HCT116 (cell line): ENCODE results near the gene PLD1. TPM values are rescaled to one million over a fixed set of nuclear protein-coding genes. Genes with fewer than 3 reads are reported as not detected.

Experiments used
- ATAC-seq: fragments of 200-7000 bp; cut with Tn5 transposase; 2 replicates; pipeline ENCODE4 v1.9.1; 2020; ENCODE audit warnings: mild to moderate bottlenecking, moderate library complexity
- BruUV-seq: library from RNA; stranded (reverse); fragments of 400-500 nt; replicated peaks from 2 replicates; lab custom pipeline; 2021; lab: Mats Ljungman, UMichigan
- CTCF ChIA-PET: fragments of 300-600 bp; sonication (Branson Sonifier 250); formaldehyde crosslinking; loops from one replicate; lab custom pipeline; 2021; ENCODE audit warnings: antibody characterized with exemption; lab: Charles Lee
- POLR2A ChIA-PET: fragments of 300-600, 350-600 bp; sonication (Branson Sonifier 250); formaldehyde crosslinking; loops from one replicate; lab custom pipeline; 2021; ENCODE audit warnings: antibody characterized with exemption; lab: Charles Lee
- RAD21 ChIA-PET, 2 experiments: fragments of 300-600 bp; sonication (Branson Sonifier 250); formaldehyde crosslinking; loops; one replicate each; lab custom pipeline; 2023; ENCODE audit warnings: low total read pairs in 2 of 2; ENCODE audit not compliant: uncharacterized antibody in 2 of 2, unreplicated experiment in 2 of 2, low non-redundant PET in 1 of 2; lab: Charles Lee
- DNase-seq: peaks from one replicate; pipeline ENCODE4 v3.0.0-alpha.2; 2010; ENCODE audit warnings: low read depth, low spot score
- H2AFZ ChIP-seq: fragments of 200-600 bp; shearing (Covaris generic), sonication (generic); 2 replicates; pipeline ENCODE4 v1.6.1; 2017; ENCODE audit warnings: low read depth, mixed run types, mixed read lengths, antibody characterized with exemption, low read length; ENCODE audit not compliant: poor library complexity, severe bottlenecking
- H3K27ac ChIP-seq: 2 replicates; pipeline ENCODE4 v1.5.1; 2012; ENCODE audit warnings: low read depth, low read length
- H3K27me3 ChIP-seq: fragments of 200-600 bp; sonication (generic); 2 replicates; pipeline ENCODE4 v1.6.1; 2016; ENCODE audit warnings: mixed run types, low read length, mixed read lengths; ENCODE audit not compliant: insufficient read depth
- H3K36me3 ChIP-seq, 2 experiments: fragments of 200-500 bp in 1 of 2; fragments of 200-600 bp in 1 of 2; sonication (Bioruptor generic) in 1 of 2; sonication (generic) in 1 of 2; 2 replicates each; pipeline versions ENCODE4 v1.5.1 to v1.6.1; 2014 to 2016; ENCODE audit warnings: low read length in 2 of 2, inconsistent platforms in 1 of 2, mixed read lengths in 1 of 2, mixed run types in 1 of 2; ENCODE audit not compliant: insufficient read depth in 2 of 2, control insufficient read depth in 1 of 2
- H3K4me1 ChIP-seq, 2 experiments: fragments of 200-600 bp in 1 of 2; sonication (generic) in 1 of 2; 2 replicates each; pipeline versions ENCODE4 v1.5.1 to v1.6.1; 2012 to 2017; ENCODE audit warnings: low read length in 2 of 2, inconsistent platforms in 1 of 2, mild to moderate bottlenecking in 1 of 2, mixed read lengths in 1 of 2, mixed run types in 1 of 2, moderate library complexity in 1 of 2; ENCODE audit not compliant: insufficient read depth in 2 of 2, control insufficient read depth in 1 of 2
- H3K4me2 ChIP-seq: fragments of 200-600 bp; sonication (generic); 2 replicates; pipeline ENCODE4 v1.6.1; 2017; ENCODE audit warnings: mixed run types, low read length, mixed read lengths
- H3K4me3 ChIP-seq, 2 experiments: fragments of 200-600 bp in 1 of 2; sonication (generic) in 1 of 2; replicated peaks in 1 of 2; 2 replicates each; pipeline ENCODE4 v1.5.1; 2011 to 2016; ENCODE audit warnings: low read length in 2 of 2, control low read depth in 1 of 2, low read depth in 1 of 2, mild to moderate bottlenecking in 1 of 2, mixed read lengths in 1 of 2, mixed run types in 1 of 2
- H3K79me2 ChIP-seq: fragments of 200-600 bp; sonication (generic); 2 replicates; pipeline ENCODE4 v1.6.1; 2017; ENCODE audit warnings: mild to moderate bottlenecking, mixed run types, low read length, moderate library complexity, mixed read lengths; ENCODE audit not compliant: insufficient read depth
- H3K9ac ChIP-seq: fragments of 200-600 bp; sonication (generic); 2 replicates; pipeline ENCODE4 v1.6.1; 2016; ENCODE audit warnings: low read length, mixed read lengths
- H3K9me2 ChIP-seq: fragments of 200-600 bp; sonication (generic), shearing (Covaris generic); 2 replicates; pipeline ENCODE4 v1.6.1; 2017; ENCODE audit warnings: mixed run types, mild to moderate bottlenecking, moderate library complexity; ENCODE audit not compliant: insufficient read depth
- H3K9me3 ChIP-seq, 2 experiments: fragments of 200-500 bp in 1 of 2; fragments of 200-600 bp in 1 of 2; sonication (Bioruptor generic) in 1 of 2; sonication (generic) in 1 of 2; 2 replicates each; pipeline ENCODE4 v1.6.1; 2014 to 2017; ENCODE audit warnings: low read length in 2 of 2, mixed read lengths in 2 of 2, inconsistent platforms in 1 of 2, low read depth in 1 of 2, mild to moderate bottlenecking in 1 of 2, mixed run types in 1 of 2, moderate library complexity in 1 of 2; ENCODE audit not compliant: control insufficient read depth in 1 of 2, insufficient read depth in 1 of 2
- H4K20me1 ChIP-seq: fragments of 200-600 bp; sonication (generic), shearing (Covaris generic); 2 replicates; pipeline ENCODE4 v1.6.1; 2017; ENCODE audit warnings: mixed run types, mild to moderate bottlenecking, moderate library complexity; ENCODE audit not compliant: insufficient read depth
- CEBPB ChIP-seq: IDR thresholded peaks from 2 replicates; pipeline ENCODE4 v1.6.1; 2012; ENCODE audit warnings: low read depth
- EZH2 ChIP-seq: fragments of 200-600 bp; sonication (generic); IDR thresholded peaks from 2 replicates; pipeline ENCODE4 v1.6.1; 2017; ENCODE audit warnings: antibody characterized with exemption, mixed run types
- RAD21 ChIP-seq: IDR thresholded peaks from 2 replicates; pipeline ENCODE4 v1.6.1; 2012; ENCODE audit warnings: low read depth, mild to moderate bottlenecking
- SIN3A ChIP-seq: IDR thresholded peaks from 2 replicates; pipeline ENCODE4 v1.6.1; 2012; ENCODE audit warnings: low read depth
- SRF ChIP-seq: IDR thresholded peaks from 2 replicates; pipeline ENCODE4 v1.6.1; 2012; ENCODE audit warnings: low read depth
- intact Hi-C: fragments of 100-400 bp; cut with micrococcal nuclease; formaldehyde crosslinking; loops from 2 replicates; pipeline ENCODE4 v1.10.0; 2022
- total RNA-seq: library from RNA; stranded (reverse); gene quantifications from one replicate; pipeline ENCODE4 v1.2.1, GENCODE V29; 2021; ENCODE audit not compliant: unreplicated experiment
- TF ChIP-seq, protein P1 (sequence below): IDR thresholded peaks from 2 replicates; pipeline ENCODE4 v1.6.1; 2012
- TF ChIP-seq, protein P2 (sequence below): IDR thresholded peaks from 2 replicates; pipeline ENCODE4 v1.6.1; 2012

PLD1 gene
- total RNA-seq, 1 experiment from 2014 or later, result 8.4 TPM

DNA sequence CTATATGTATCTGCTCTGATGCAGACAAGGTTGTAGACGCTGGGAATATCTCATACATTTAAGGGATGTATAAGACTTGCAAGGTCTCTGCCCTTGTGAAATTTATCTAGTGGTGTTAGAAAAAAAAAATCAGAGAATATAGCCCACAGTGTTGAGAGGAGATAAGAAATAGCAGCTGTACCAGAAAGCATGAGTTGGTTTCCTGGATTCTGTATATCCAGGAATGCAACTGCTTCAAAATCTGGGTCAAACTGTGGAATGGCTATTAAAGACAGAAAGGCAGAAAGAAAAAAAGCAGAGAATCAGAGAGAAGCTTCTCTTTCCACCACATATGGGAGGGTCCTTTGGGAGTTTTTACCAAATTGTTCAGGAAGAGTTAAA, 31.3 kb upstream of the PLD1 start:
- Histone ChIP-seq H3K9me2 (no peaks in the 10 kb centered on the region; the same call in 1 of the 2 replicates), H3K9me3 (no peaks in the 10 kb centered on the region), H3K27me3 (no peaks in the 10 kb centered on the region), H3K36me3 (no peaks in the 10 kb centered on the region), H3K4me3 (no peak overlapping the region), H3K4me1 (no peaks in the 10 kb centered on the region), H3K9ac (no peak overlapping the region), H3K4me2 (no peak overlapping the region), H3K27ac (no peak overlapping the region), H2AFZ (no peak overlapping the region), H4K20me1 (no peaks in the 10 kb centered on the region), H3K79me2 (no peaks in the 10 kb centered on the region)
- BruUV-seq, result no TSS peak
- POLR2A ChIA-PET, result no interaction called here
- DNase-seq (no peak), ATAC-seq (no peak)
- CTCF ChIA-PET, result interaction anchor here (1.6 kb wide), 1 partner anchor 7 kb away, joined by 3 read pairs; no protein-coding TSS in a partner anchor
- intact Hi-C loops, result no loop called here
- TF ChIP-seq, protein P1, sequence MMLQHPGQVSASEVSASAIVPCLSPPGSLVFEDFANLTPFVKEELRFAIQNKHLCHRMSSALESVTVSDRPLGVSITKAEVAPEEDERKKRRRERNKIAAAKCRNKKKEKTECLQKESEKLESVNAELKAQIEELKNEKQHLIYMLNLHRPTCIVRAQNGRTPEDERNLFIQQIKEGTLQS, result no peak
- TF ChIP-seq CEBPB (no peak), RAD21 (no peak), SRF (no peak), SIN3A (no peak), EZH2 (no peak)
- TF ChIP-seq, protein P2, sequence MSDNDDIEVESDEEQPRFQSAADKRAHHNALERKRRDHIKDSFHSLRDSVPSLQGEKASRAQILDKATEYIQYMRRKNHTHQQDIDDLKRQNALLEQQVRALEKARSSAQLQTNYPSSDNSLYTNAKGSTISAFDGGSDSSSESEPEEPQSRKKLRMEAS, result no peak
- RAD21 ChIA-PET, result interaction anchor here in 1 of 2 experiments (0.7 kb wide), 1 partner anchor 11 kb away, joined by 5 read pairs; no protein-coding TSS in a partner anchor

DNA sequence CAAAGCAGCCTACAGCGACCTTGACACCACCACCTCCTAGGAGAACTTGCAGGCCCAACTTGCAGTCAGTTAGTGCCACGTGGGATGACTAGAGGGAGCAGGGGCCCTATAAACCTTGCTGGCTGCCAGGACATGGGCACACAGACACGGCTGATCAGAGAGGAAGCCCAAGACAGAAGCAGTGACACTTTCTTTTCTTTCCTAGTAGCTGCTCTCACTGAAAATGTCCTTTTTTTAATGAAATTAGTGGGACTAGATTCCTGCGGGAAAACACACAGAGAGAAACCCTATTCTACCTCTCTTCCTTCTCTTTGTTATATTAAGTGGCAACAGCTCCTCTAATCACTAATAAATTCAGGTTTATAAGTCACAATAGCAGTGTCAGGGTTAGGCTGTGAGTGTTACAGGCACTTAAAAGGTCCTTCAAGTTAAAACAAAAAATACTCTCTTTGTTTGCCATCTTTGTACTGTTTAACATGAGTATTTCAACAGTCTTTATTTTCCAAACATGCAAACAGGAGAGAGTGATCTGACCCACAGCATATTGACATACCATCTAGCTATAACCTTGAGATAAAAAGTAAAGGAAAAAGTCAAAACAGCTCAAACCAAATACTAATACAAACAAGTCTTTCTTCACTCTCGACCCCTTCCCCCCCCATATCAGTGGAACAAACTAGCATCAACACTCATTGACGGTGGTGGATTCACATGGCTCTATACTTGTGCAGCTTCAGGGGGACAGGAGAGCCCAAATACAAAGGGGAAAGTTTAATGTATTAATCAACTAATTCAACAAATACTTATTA, 30.7 kb upstream of the PLD1 start:
- no peaks in the 10 kb centered on the region for H3K4me1 ChIP-seq
- H4K20me1 ChIP-seq, result no peaks in the 10 kb centered on the region
- intact Hi-C loops, result no loop called here
- DNase-seq (no peak), ATAC-seq (no peak)
- no peaks in the 10 kb centered on the region for H3K9me3 ChIP-seq
- no peak overlapping the region for H3K27ac ChIP-seq
- H3K36me3 ChIP-seq, result no peaks in the 10 kb centered on the region
- no peak overlapping the region for H2AFZ ChIP-seq
- H3K79me2 ChIP-seq, result no peaks in the 10 kb centered on the region
- H3K4me3 ChIP-seq, result no peak overlapping the region
- RAD21 ChIA-PET, result interaction anchor here in 1 of 2 experiments (0.7 kb wide), 1 partner anchor 12 kb away, joined by 5 read pairs; no protein-coding TSS in a partner anchor
- POLR2A ChIA-PET, result no interaction called here
- no peaks in the 10 kb centered on the region for H3K27me3 ChIP-seq
- CTCF ChIA-PET, result interaction anchor here (1.5 kb wide), 1 partner anchor 11 kb away, joined by 6 read pairs; no protein-coding TSS in a partner anchor
- no peaks in the 10 kb centered on the region; the same call in 1 of the 2 replicates for H3K9me2 ChIP-seq
- no TSS peak for BruUV-seq
- TF ChIP-seq, protein P1, result no peak
- TF ChIP-seq, protein P2, result no peak
- no peak overlapping the region for H3K4me2 ChIP-seq
- no peak overlapping the region for H3K9ac ChIP-seq
